Posterior vena cava (tissue), 2 donors: ENCODE data around the gene SRPK3. TPM values are rescaled to one million over a fixed set of nuclear protein-coding genes. Genes with fewer than 3 reads are reported as not detected.

Source experiments
- DNase-seq: peaks from one replicate; pipeline ENCODE4 v3.0.0-alpha.2; 2020; ENCODE audit warnings: low spot score
- intact Hi-C, 2 donors: fragments of 100-400 bp; cut with DNase I; formaldehyde crosslinking; loops; one replicate each; pipeline versions ENCODE4 v1.14.1 to v1.14.2; 2022 to 2023
- total RNA-seq, 2 donors: library from RNA; stranded (reverse); fragmentation: NEBNext Ultra II Directional; extraction: Animal tissue kit (Norgen Biotek cat#: 25700); gene quantifications; one replicate each; pipeline ENCODE4 v1.2.1, GENCODE V29; 2021
- donor health status: DM: yes; HTN: yes; CAD: no.
- donor health status: DM: yes; HTN: yes; CAD: no.

Gene SRPK3
- total RNA-seq, 2 donors from 2014 or later: 5.4 to 9.8 TPM

GRCh38 chrX:153768311-153769157, 12.3 kb upstream of the SRPK3 start:
- DNase-seq: peak; percentile 78

GRCh38 chrX:153769158-153769864, 11.5 kb upstream of the SRPK3 start:
- intact Hi-C loops: no loop called here
- DNase-seq: peak; percentile 81

More at GRCh38 chrX:153768311-153769157, 12.3 kb upstream of the SRPK3 start:
- intact Hi-C loops: no loop called here

- no peak for DNase-seq
- intact Hi-C loops: no loop called here
Observed at GRCh38 chrX:153769865-153770600, 10.8 kb upstream of the SRPK3 start.

GRCh38 chrX:153770601-153771414, 10.0 kb upstream of the SRPK3 start:
- intact Hi-C loops: no loop called here
- no peak for DNase-seq

- DNase-seq: peak; percentile 82
- intact Hi-C loops: no loop called here
Observed at GRCh38 chrX:153771415-153772315, 9.2 kb upstream of the SRPK3 start.

GRCh38 chrX:153772316-153773217, 8.3 kb upstream of the SRPK3 start:
- DNase-seq: peak; percentile 68
- intact Hi-C loops: no loop called here

- DNase-seq: peak; percentile 78
- intact Hi-C loops: no loop called here
Observed at GRCh38 chrX:153773218-153773611, 7.6 kb upstream of the SRPK3 start.

GRCh38 chrX:153773741-153774575, 6.9 kb upstream of the SRPK3 start:
- intact Hi-C loops: no loop called here
- DNase-seq: peak; percentile 80

GRCh38 chrX:153774576-153775292, 6.1 kb upstream of the SRPK3 start:
- DNase-seq: peak; percentile 73
- intact Hi-C loops: loop anchor here in 1 of 2 donors (5.0 kb wide), 1 partner anchor 743 kb away; the partner anchor contains the start of gene FAM3A

GRCh38 chrX:153775293-153776119, 5.3 kb upstream of the SRPK3 start:
- intact Hi-C loops: loop anchor here in 1 of 2 donors (5.0 kb wide), 1 partner anchor 742 kb away; the partner anchor contains the start of gene FAM3A
- no peak for DNase-seq

GRCh38 chrX:153776120-153776599, 4.7 kb upstream of the SRPK3 start:
- no peak for DNase-seq
- intact Hi-C loops: loop anchor here in 1 of 2 donors (5.0 kb wide), 1 partner anchor 741 kb away; the partner anchor contains the start of gene FAM3A

GRCh38 chrX:153776611-153777045, 4.2 kb upstream of the SRPK3 start:
- no peak for DNase-seq
- intact Hi-C loops: loop anchor here in 1 of 2 donors (5.0 kb wide), 1 partner anchor 741 kb away; the partner anchor contains the start of gene FAM3A

GRCh38 chrX:153777261-153778090, 3.4 kb upstream of the SRPK3 start:
- no peak for DNase-seq
- intact Hi-C loops: loop anchor here in 1 of 2 donors (5.0 kb wide), 1 partner anchor 740 kb away; the partner anchor contains the start of gene FAM3A
